K562 (cell line): ENCODE measurements around the gene CGN. TPM values are rescaled to one million over a fixed set of nuclear protein-coding genes. Genes with fewer than 3 reads are reported as not detected.

Experiments
- ATAC-seq: fragments of 200-7000 bp; cut with Tn5 transposase; 3 replicates; pipeline ENCODE4 v1.9.1; 2020; ENCODE audit warnings: moderate library complexity
- BruUV-seq: library from RNA; stranded (reverse); fragments of 400-500 nt; replicated peaks from 2 replicates; lab custom pipeline; 2021; lab: Mats Ljungman, UMichigan
- CTCF ChIA-PET: fragments of 300-600 bp; formaldehyde crosslinking; extraction: SDS; loops from one replicate; lab custom pipeline; 2021; ENCODE audit warnings: low intra/inter-chr PET ratio; lab: Yijun Ruan, JAX
- POLR2A ChIA-PET: fragments of 300-600, 350-650 bp; sonication (Branson Sonifier 250); formaldehyde crosslinking; extraction: SDS; loops from one replicate; lab custom pipeline; 2021; ENCODE audit warnings: antibody characterized with exemption, inconsistent platforms; lab: Yijun Ruan, JAX
- DNase-seq, 4 experiments: peaks; one replicate each; pipeline versions ENCODE4 v3.0.0 to v3.0.0-alpha.2; 2011 to 2018; ENCODE audit warnings: low spot score in 3 of 4, mixed read lengths in 3 of 4; ENCODE audit errors: extremely low read depth in 1 of 4
- FAIRE-seq: peaks from 2 replicates; lab custom pipeline; 2011; peaks lifted over from hg19 to GRCh38; lab: Jason Lieb, UNC
- H2AFZ ChIP-seq: 2 replicates; pipeline ENCODE4 v1.6.0; 2011; ENCODE audit warnings: low read depth, low read length, control low read depth, inconsistent platforms
- H3K27ac ChIP-seq: fragments of 200-600 bp; 3 replicates; pipeline ENCODE4 v1.8.0; 2011; ENCODE audit warnings: low read depth, mild to moderate bottlenecking, control low read depth, inconsistent platforms, low read length, moderate library complexity, mixed read lengths; ENCODE audit errors: extremely low read depth
- H3K27me3 ChIP-seq, 2 experiments: fragments of 300-600 bp in 1 of 2; 2 replicates in 1 of 2; 3 replicates in 1 of 2; pipeline versions ENCODE4 v1.6.0 to v1.8.0; 2011; ENCODE audit warnings: inconsistent platforms in 2 of 2, low read length in 2 of 2, mild to moderate bottlenecking in 1 of 2, mixed read lengths in 1 of 2, moderate library complexity in 1 of 2; ENCODE audit not compliant: control insufficient read depth in 2 of 2, insufficient read depth in 2 of 2
- H3K36me3 ChIP-seq: fragments of 300-600 bp; 3 replicates; pipeline ENCODE4 v1.8.0; 2011; ENCODE audit warnings: mild to moderate bottlenecking, low read length, inconsistent platforms; ENCODE audit not compliant: control insufficient read depth, insufficient read depth
- H3K4me1 ChIP-seq, 2 experiments: fragments of 200-600 bp in 1 of 2; replicated peaks in 1 of 2; 2 replicates in 1 of 2; 3 replicates in 1 of 2; pipeline versions ENCODE4 v1.5.1 to v1.8.0; 2011; ENCODE audit warnings: inconsistent platforms in 2 of 2, low read length in 2 of 2, mild to moderate bottlenecking in 1 of 2, mixed read lengths in 1 of 2, moderate library complexity in 1 of 2; ENCODE audit not compliant: control insufficient read depth in 2 of 2, insufficient read depth in 2 of 2
- H3K4me2 ChIP-seq: 2 replicates; pipeline ENCODE4 v1.6.1; 2011; ENCODE audit warnings: low read length, control low read depth, inconsistent platforms, mixed read lengths; ENCODE audit not compliant: insufficient read depth
- H3K4me3 ChIP-seq: fragments of 200-600 bp; sonication (generic), shearing (Covaris generic); 2 replicates; pipeline ENCODE4 v1.5.1; 2016; ENCODE audit warnings: control low read depth, inconsistent platforms
- H3K79me2 ChIP-seq: fragments of 200-600 bp; 3 replicates; pipeline ENCODE4 v1.8.0; 2011; ENCODE audit warnings: low read length, inconsistent platforms; ENCODE audit not compliant: control insufficient read depth, insufficient read depth
- H3K9ac ChIP-seq, 2 experiments: 2 replicates each; pipeline versions ENCODE4 v1.6.0 to v1.6.1; 2011; ENCODE audit warnings: low read depth in 2 of 2, low read length in 2 of 2, control low read depth in 1 of 2, inconsistent platforms in 1 of 2, mild to moderate bottlenecking in 1 of 2, mixed read lengths in 1 of 2; ENCODE audit not compliant: insufficient read depth in 1 of 2
- H3K9me1 ChIP-seq: one replicate; pipeline ENCODE4 v1.6.0; 2011; ENCODE audit warnings: inconsistent platforms, mild to moderate bottlenecking, low read length, moderate library complexity; ENCODE audit not compliant: control insufficient read depth, insufficient read depth
- H3K9me3 ChIP-seq: replicated peaks from 2 replicates; pipeline ENCODE4 v1.5.1; 2011; ENCODE audit warnings: low read depth, low read length, inconsistent platforms; ENCODE audit not compliant: control insufficient read depth, insufficient read depth
- H4K20me1 ChIP-seq: replicated peaks from 2 replicates; pipeline ENCODE4 v1.6.1; 2011; ENCODE audit warnings: low read length, inconsistent platforms, mixed read lengths; ENCODE audit not compliant: control insufficient read depth, insufficient read depth
- HNRNPL ChIP-seq: fragments of 200-400 bp; formaldehyde crosslinking; IDR thresholded peaks from 2 replicates; pipeline ENCODE4 v1.6.1; 2017; ENCODE audit warnings: low read depth, mild to moderate bottlenecking, low read length
- KAT8 ChIP-seq: fragments of 450-650 bp; IDR thresholded peaks from 2 replicates; pipeline ENCODE4 v1.6.1; 2016; ENCODE audit warnings: low read depth, mild to moderate bottlenecking
- MAZ ChIP-seq, 2 experiments: fragments of 450-650 bp in 1 of 2; sonication (generic) in 1 of 2; formaldehyde crosslinking; IDR thresholded peaks in 1 of 2; conservative IDR thresholded peaks in 1 of 2; 2 replicates each; pipeline versions ENCODE4 v1.4.0 to v1.5.0; 2020; ENCODE audit warnings: mild to moderate bottlenecking in 1 of 2, missing genetic modification reagents in 1 of 2
- MLX ChIP-seq, 2 experiments: fragments of 450-650 bp in 1 of 2; sonication (generic) in 1 of 2; formaldehyde crosslinking; conservative IDR thresholded peaks; 2 replicates each; pipeline versions ENCODE4 v1.4.0 to v1.8.1; 2020 to 2022; ENCODE audit warnings: mild to moderate bottlenecking in 1 of 2, missing genetic modification reagents in 1 of 2
- MYBL2 ChIP-seq, 2 experiments: fragments of 450-650 bp in 1 of 2; sonication (generic) in 1 of 2; formaldehyde crosslinking in 1 of 2; IDR thresholded peaks; 2 replicates each; pipeline versions ENCODE4 v1.6.1 to v1.8.1; 2017 to 2022; ENCODE audit warnings: borderline replicate concordance in 1 of 2, inconsistent platforms in 1 of 2, low read depth in 1 of 2, mild to moderate bottlenecking in 1 of 2, missing genetic modification reagents in 1 of 2, moderate library complexity in 1 of 2
- MYNN ChIP-seq, 2 experiments: sonication (generic); formaldehyde crosslinking in 1 of 2; IDR thresholded peaks; 2 replicates each; pipeline versions ENCODE4 v1.5.0 to v1.6.1; 2016 to 2020; ENCODE audit warnings: antibody characterized with exemption in 1 of 2, missing genetic modification reagents in 1 of 2
- NR1H2 ChIP-seq: sonication (generic); formaldehyde crosslinking; IDR thresholded peaks from 2 replicates; pipeline ENCODE4 v1.4.0; 2020; ENCODE audit warnings: mild to moderate bottlenecking, missing genetic modification reagents
- TRIM28 ChIP-seq: fragments of 450-650 bp; IDR thresholded peaks from 2 replicates; pipeline ENCODE4 v1.6.1; 2017
- WGBS: fragments of 100-300 bp; shearing (Covaris generic); methylation state at CpG from one replicate; pipeline ENCODE4 v1.1.6; 2016; ENCODE audit warnings: low coverage, mixed read lengths; ENCODE audit not compliant: insufficient coverage; ENCODE audit errors: missing lambda C conversion rate; 5-methylcytosine and 5-hydroxymethylcytosine counted together
- in situ Hi-C: fragments of 300-500 bp; cut with MboI; formaldehyde crosslinking; loops from 4 replicates; pipeline ENCODE4 v1.15.0; 2018; ENCODE audit warnings: inconsistent platforms, mixed read lengths
- intact Hi-C: fragments of 100-400 bp; cut with micrococcal nuclease; formaldehyde crosslinking; loops from 2 replicates; pipeline ENCODE4 v1.14.2; 2022
- polyA plus RNA-seq, 8 experiments: library from polyadenylated mRNA; depleted of rRNA in 4 of 8; stranded (reverse) in 5 of 8; unstranded in 3 of 8; fragments of >200 nt; fragmentation: Nextera tagmentation in 2 of 8; fragmentation: Illumina TruSeq in 1 of 8; extraction: Ambion mirVana in 2 of 8; extraction: Trizol in 1 of 8; gene quantifications; 2 replicates each; pipeline versions ENCODE4 v1.2.1 to v1.2.3, GENCODE V29; 2011 to 2014; ENCODE audit warnings: inconsistent platforms in 1 of 8, missing spikeins in 1 of 8
- total RNA-seq, 7 experiments: library from RNA; depleted of rRNA in 6 of 7; stranded (reverse); fragments of >200 nt in 6 of 7; fragmentation: Illumina TruSeq in 2 of 7; extraction: Trizol in 2 of 7; gene quantifications; 2 replicates each; pipeline versions ENCODE4 v1.2.1 to v1.2.3, GENCODE V29; 2011 to 2021; ENCODE audit warnings: low replicate concordance in 1 of 7

CGN gene
- total and polyA plus RNA-seq, 9 of the 15 experiments (the other 6 are each of a cell fraction or from before 2014, with no cell fraction given): 0.03 to 1.4 (median 0.14) TPM; not detected in 2

GRCh38 chr1:151549199-151549598 lies 38.0 kb downstream of the CGN start:
- 13% methylated on average over 2 of the region's 2 CpGs for WGBS
- intact Hi-C loops: no loop called here

More at GRCh38 chr1:151549199-151549598, 38.0 kb downstream of the CGN start:
- POLR2A ChIA-PET: interaction anchor here (0.6 to 3.3 kb wide), 6 partner anchors 8 to 70 kb away, joined by 3 to 39 read pairs (median 3); partner anchors contain the start of gene TUFT1
- BruUV-seq: no TSS peak
- H3K4me1 ChIP-seq: peaks cover 0 to 2% of the 10 kb centered on the region in 2 experiments; a peak in 2 of 5 replicates
- 0 out of 2 replicates have a peak, but pooled peaks cover 6% of the 10 kb centered on the region for H4K20me1 ChIP-seq
- FAIRE-seq (no peak), ATAC-seq (no peak), DNase-seq (no peak)
- no peaks in the 10 kb centered on the region for H3K9me3 ChIP-seq
- H3K9ac ChIP-seq: no peak overlapping the region
- no peak overlapping the region for H3K4me3 ChIP-seq
- no peaks in the 10 kb centered on the region for H3K9me1 ChIP-seq
- no peaks in the 10 kb centered on the region for H3K36me3 ChIP-seq
- in situ Hi-C loops: no loop called here
- no peak overlapping the region for H3K27ac ChIP-seq
- H3K4me2 ChIP-seq: no peak overlapping the region
- H3K79me2 ChIP-seq: no peaks in the 10 kb centered on the region
- no peak for TF ChIP-seq MAZ (CRISPR knock-in tag; conservative IDR thresholded peaks at IDR 0.05 in 1 of 2, IDR thresholded peaks at IDR 0.05 in 1 of 2)
- TF ChIP-seq NR1H2 (CRISPR knock-in tag): no peak
- no peak for TF ChIP-seq TRIM28
- TF ChIP-seq MYBL2 (IDR thresholded peaks at IDR 0.05; ENCODE audit: low read depth): no peak
- no peak for TF ChIP-seq MYBL2 (CRISPR knock-in tag; IDR thresholded peaks at IDR 0.05; ENCODE audit: borderline replicate concordance)
- TF ChIP-seq KAT8: no peak
- TF ChIP-seq HNRNPL: no peak
- no peak for TF ChIP-seq MLX (CRISPR knock-in tag; conservative IDR thresholded peaks at IDR 0.05)
- no peak for TF ChIP-seq MYNN (IDR thresholded peaks at IDR 0.05)
- no peak for TF ChIP-seq MYNN (CRISPR knock-in tag; IDR thresholded peaks at IDR 0.05)
- peaks cover 0 to 6% of the 10 kb centered on the region in 2 experiments; a peak in 2 of 5 replicates for H3K27me3 ChIP-seq
- H2AFZ ChIP-seq: no peak overlapping the region
- CTCF ChIA-PET: no interaction called here
